Measurements from ENCODE around the gene ZNF487. TPM values are rescaled to one million over a fixed set of nuclear protein-coding genes. Genes with fewer than 3 reads are reported as not detected.

Gene ZNF487
- total and polyA plus RNA-seq, 2 of the 13 experiments (the other 11 are each of a cell fraction or from before 2014, with no cell fraction given) = 7.4 to 8.8 TPM

- 0 out of 2 replicates have a peak, but pooled peaks have one; percentile 6 for TF ChIP-seq ZNF687 (CRISPR knock-in tag; IDR thresholded peaks at IDR 0.05)
- TF ChIP-seq E2F1 (CRISPR knock-in tag; IDR thresholded peaks at IDR 0.05) = no peak
- TF ChIP-seq MXI1 (IDR thresholded peaks at IDR 0.05; ENCODE audit: borderline replicate concordance, low read depth, low read length) = no peak
- no peak for TF ChIP-seq ZNF446 (CRISPR knock-in tag; IDR thresholded peaks at IDR 0.05)
- no peak for TF ChIP-seq ZBTB40 (IDR thresholded peaks at IDR 0.05)
- no peak for TF ChIP-seq ZBTB40 (CRISPR knock-in tag; IDR thresholded peaks at IDR 0.05)
- no peak for TF ChIP-seq FOXJ3 (CRISPR knock-in tag; IDR thresholded peaks at IDR 0.05; ENCODE audit: borderline replicate concordance)
- no peak for TF ChIP-seq ZNF350 (CRISPR knock-in tag; IDR thresholded peaks at IDR 0.05; ENCODE audit: borderline replicate concordance, low read depth)
- TF ChIP-seq HNRNPL (IDR thresholded peaks at IDR 0.05; ENCODE audit: low read depth, low read length) = no peak
- TF ChIP-seq ZSCAN30 (CRISPR knock-in tag; IDR thresholded peaks at IDR 0.05) = no peak
- TF ChIP-seq NKX3-1 (CRISPR knock-in tag; IDR thresholded peaks at IDR 0.05) = no peak
- no peak for TF ChIP-seq NCOA2 (CRISPR knock-in tag; IDR thresholded peaks at IDR 0.05)
- TF ChIP-seq ZFP37 (CRISPR knock-in tag; IDR thresholded peaks at IDR 0.05; ENCODE audit: borderline replicate concordance) = no peak
- TF ChIP-seq ZNF761 (CRISPR knock-in tag; conservative IDR thresholded peaks at IDR 0.05) = peak; percentile 2; the same call in 1 of the 2 replicates
- TF ChIP-seq MAFF (IDR thresholded peaks at IDR 0.05; ENCODE audit: low read depth, low read length) = no peak
Observed at GRCh38 chr10:43437141-43437870, 395 bp downstream of the ZNF487 start (continued).

Measured in HepG2 (cell line).